Kidney (tissue), 14 donors: ENCODE data around the gene CARD9. TPM values are rescaled to one million over a fixed set of nuclear protein-coding genes. Genes with fewer than 3 reads are reported as not detected.
A peak's percentile ranks its signal among the peaks of the same experiment; 100 is the strongest.

Source experiments
- DNase-seq, 5 donors: peaks; one replicate each; pipeline ENCODE4 v3.0.0-alpha.2; 2013 to 2020
- FAIRE-seq: peaks from 2 replicates; lab custom pipeline; 2012; peaks lifted over from hg19 to GRCh38; lab: Jason Lieb, UNC
- H3K27ac ChIP-seq, 2 donors: one replicate each; pipeline ENCODE4 v1.7.0; 2013; ENCODE audit warnings: low read depth in 2 of 2, low read length in 2 of 2, inconsistent platforms in 1 of 2
- H3K27me3 ChIP-seq: one replicate; pipeline ENCODE4 v1.7.1; 2013; ENCODE audit warnings: low read length, inconsistent platforms; ENCODE audit not compliant: control insufficient read depth, insufficient read depth
- H3K36me3 ChIP-seq, 3 donors: one replicate each; pipeline versions ENCODE4 v1.7.0 to v1.7.1; 2013; ENCODE audit warnings: low read length in 3 of 3, control low read depth in 1 of 3, inconsistent platforms in 1 of 3; ENCODE audit not compliant: insufficient read depth in 3 of 3, control insufficient read depth in 2 of 3
- H3K4me1 ChIP-seq, 3 donors: one replicate each; pipeline versions ENCODE4 v1.7.0 to v1.7.1; 2013; ENCODE audit warnings: low read length in 3 of 3, inconsistent platforms in 1 of 3, low read depth in 1 of 3; ENCODE audit not compliant: control insufficient read depth in 2 of 3, insufficient read depth in 2 of 3
- H3K4me3 ChIP-seq, 3 donors: one replicate each; pipeline versions ENCODE4 v1.7.0 to v1.8.1; 2013; ENCODE audit warnings: low read length in 3 of 3, control low read depth in 1 of 3, inconsistent platforms in 1 of 3
- H3K9ac ChIP-seq, 3 donors: one replicate each; pipeline versions ENCODE4 v1.7.0 to v1.7.1; 2013; ENCODE audit warnings: low read length in 3 of 3, control low read depth in 1 of 3, inconsistent platforms in 1 of 3
- H3K9me3 ChIP-seq, 3 donors: one replicate each; pipeline versions ENCODE4 v1.7.0 to v1.7.1; 2013; ENCODE audit warnings: low read length in 3 of 3, control low read depth in 1 of 3, inconsistent platforms in 1 of 3; ENCODE audit not compliant: control insufficient read depth in 2 of 3, insufficient read depth in 1 of 3
- intact Hi-C: fragments of 100-400 bp; cut with DNase I; formaldehyde crosslinking; loops from one replicate; pipeline ENCODE4 v1.11.1; 2022
- polyA plus RNA-seq: library from polyadenylated mRNA; stranded (reverse); fragments of 350-450 nt; fragmentation: Illumina TruSeq; extraction: RNeasy Lipid Tissue Mini Kit (QIAGEN cat#74804); gene quantifications from one replicate; pipeline ENCODE4 v1.2.3, GENCODE V29; 2014; ENCODE audit warnings: low read depth, low replicate concordance; ENCODE audit not compliant: insufficient read depth
- total RNA-seq: library from RNA; stranded (reverse); fragmentation: NEBNext Ultra II Directional; extraction: Animal tissue kit (Norgen Biotek cat#: 25700); gene quantifications from one replicate; pipeline ENCODE4 v1.2.1, GENCODE V29; 2021
- TF ChIP-seq, protein P1 (sequence below): IDR thresholded peaks from 3 replicates; pipeline ENCODE4 v1.5.1; 2012; ENCODE audit warnings: mild to moderate bottlenecking, moderate library complexity, borderline replicate concordance; ENCODE audit not compliant: insufficient read depth; ENCODE audit errors: extremely low read depth
- donor health status: control.
- donor health status: control.
- donor health status: control.
- donor health status: control.
- donor health status: control.
- donor health status: DM: yes; HTN: yes; CAD: no.
- donor health status: Normal renal cell carcinoma (clear cell type).

The CARD9 gene
- total and polyA plus RNA-seq, 2 donors from 2014 or later: 1.5 to 7.0 TPM

GRCh38 chr9:136329636-136330405 is 43.6 kb downstream of the CARD9 start:
- Histone ChIP-seq H3K9me3 (no peaks in the 10 kb centered on the region), H3K27me3 (no peaks in the 10 kb centered on the region), H3K9ac (no peak overlapping the region), H3K36me3 (no peaks in the 10 kb centered on the region), H3K27ac (no peak overlapping the region), H3K4me1 (peaks cover 0 to 13% (median 0%) of the 10 kb centered on the region in 3 donors), H3K4me3 (no peak overlapping the region)
- intact Hi-C loops: no loop called here
- DNase-seq (peak in 1 of 5 donors; percentile 69), FAIRE-seq (no peak)
- TF ChIP-seq, protein P1, sequence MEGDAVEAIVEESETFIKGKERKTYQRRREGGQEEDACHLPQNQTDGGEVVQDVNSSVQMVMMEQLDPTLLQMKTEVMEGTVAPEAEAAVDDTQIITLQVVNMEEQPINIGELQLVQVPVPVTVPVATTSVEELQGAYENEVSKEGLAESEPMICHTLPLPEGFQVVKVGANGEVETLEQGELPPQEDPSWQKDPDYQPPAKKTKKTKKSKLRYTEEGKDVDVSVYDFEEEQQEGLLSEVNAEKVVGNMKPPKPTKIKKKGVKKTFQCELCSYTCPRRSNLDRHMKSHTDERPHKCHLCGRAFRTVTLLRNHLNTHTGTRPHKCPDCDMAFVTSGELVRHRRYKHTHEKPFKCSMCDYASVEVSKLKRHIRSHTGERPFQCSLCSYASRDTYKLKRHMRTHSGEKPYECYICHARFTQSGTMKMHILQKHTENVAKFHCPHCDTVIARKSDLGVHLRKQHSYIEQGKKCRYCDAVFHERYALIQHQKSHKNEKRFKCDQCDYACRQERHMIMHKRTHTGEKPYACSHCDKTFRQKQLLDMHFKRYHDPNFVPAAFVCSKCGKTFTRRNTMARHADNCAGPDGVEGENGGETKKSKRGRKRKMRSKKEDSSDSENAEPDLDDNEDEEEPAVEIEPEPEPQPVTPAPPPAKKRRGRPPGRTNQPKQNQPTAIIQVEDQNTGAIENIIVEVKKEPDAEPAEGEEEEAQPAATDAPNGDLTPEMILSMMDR: no peak

GRCh38 chr9:136329211-136329627 is 44.2 kb downstream of the CARD9 start:
- intact Hi-C loops: no loop called here
- DNase-seq (peak in 1 of 5 donors; percentile 74), FAIRE-seq (no peak)
- H3K36me3 ChIP-seq: no peaks in the 10 kb centered on the region
- no peak overlapping the region for H3K27ac ChIP-seq
- peaks cover 0 to 13% (median 0%) of the 10 kb centered on the region in 3 donors for H3K4me1 ChIP-seq
- H3K4me3 ChIP-seq: peak overlapping the region in 1 of 3 donors; percentile 53
- H3K9ac ChIP-seq: peak overlapping the region in 1 of 3 donors; percentile 77
- H3K9me3 ChIP-seq: no peaks in the 10 kb centered on the region
- TF ChIP-seq, protein P1: no peak
- H3K27me3 ChIP-seq: no peaks in the 10 kb centered on the region

DNA sequence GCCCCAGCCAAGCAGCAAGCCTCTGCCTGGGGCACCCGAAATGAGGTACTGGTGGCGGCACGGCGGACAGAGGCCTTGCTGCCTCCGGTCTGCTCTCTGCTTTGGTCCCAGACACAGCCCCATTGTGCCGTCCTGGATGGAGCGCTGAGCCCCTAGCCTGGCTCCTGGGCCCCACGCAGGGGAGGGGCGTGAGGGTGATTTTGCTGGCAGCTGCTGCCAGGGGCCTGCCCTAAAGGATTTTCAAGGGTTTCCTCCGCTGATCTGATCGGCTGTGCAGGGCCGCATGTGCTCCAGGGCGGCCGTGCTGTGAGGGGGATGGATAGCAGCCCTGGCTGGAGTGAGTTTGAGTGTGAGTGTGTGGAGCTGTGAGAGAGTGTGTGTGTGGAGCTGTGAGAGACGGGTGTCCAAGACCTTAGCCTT is 44.8 kb downstream of the CARD9 start:
- TF ChIP-seq, protein P1: no peak
- Histone ChIP-seq H3K27ac (no peak overlapping the region), H3K9me3 (no peaks in the 10 kb centered on the region), H3K36me3 (no peaks in the 10 kb centered on the region), H3K9ac (peak overlapping the region; percentile 39 to 77 (median 41)), H3K4me1 (peaks cover 0 to 13% (median 0%) of the 10 kb centered on the region in 3 donors), H3K27me3 (no peaks in the 10 kb centered on the region), H3K4me3 (peak overlapping the region; percentile 10 to 53 (median 52))
- FAIRE-seq (no peak), DNase-seq (peak in 4 of 5 donors; percentile 51 to 79 (median 60))
- intact Hi-C loops: no loop called here
